ENCODE measurements around the gene PLA2G3.

The PLA2G3 gene

DNA sequence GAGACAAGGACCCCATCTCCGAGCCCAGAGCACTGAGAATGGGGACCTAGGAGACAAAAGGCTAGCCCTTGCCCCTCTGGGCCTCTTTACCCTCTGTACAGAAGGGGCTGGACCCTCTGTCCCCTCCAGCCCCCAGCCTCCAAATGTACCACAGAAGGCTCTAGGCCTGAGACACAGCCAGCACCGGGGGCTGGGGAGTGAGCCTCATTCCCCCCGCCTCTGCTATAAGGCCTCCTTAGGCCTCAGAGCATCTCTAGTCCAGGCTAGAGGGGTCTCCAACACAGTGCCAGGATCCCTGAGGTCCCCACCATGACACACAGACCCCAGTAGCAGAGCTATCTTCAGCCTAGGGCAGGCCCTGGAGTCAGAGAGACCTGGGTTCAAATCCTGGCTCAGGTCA lies 54.4 kb downstream of the PLA2G3 start:
- no peak for DNase-seq

DNA sequence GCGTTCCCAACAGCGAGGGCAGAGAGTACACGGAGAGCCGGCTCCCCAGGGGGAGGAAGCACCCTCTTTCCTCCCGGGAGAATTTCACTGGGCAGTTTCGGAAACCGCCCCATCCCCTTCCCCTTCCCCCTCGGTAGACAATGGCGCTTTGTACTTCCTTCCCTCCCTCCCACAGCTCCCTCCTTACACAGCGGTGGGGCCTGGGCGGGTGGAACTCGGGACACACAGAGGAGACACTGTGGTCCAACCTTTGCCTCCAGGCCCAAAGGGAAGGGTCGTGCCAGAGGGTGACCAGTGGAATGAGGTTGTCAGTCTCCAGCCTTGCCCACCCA lies 54.8 kb downstream of the PLA2G3 start:
- no peak for DNase-seq

DNA sequence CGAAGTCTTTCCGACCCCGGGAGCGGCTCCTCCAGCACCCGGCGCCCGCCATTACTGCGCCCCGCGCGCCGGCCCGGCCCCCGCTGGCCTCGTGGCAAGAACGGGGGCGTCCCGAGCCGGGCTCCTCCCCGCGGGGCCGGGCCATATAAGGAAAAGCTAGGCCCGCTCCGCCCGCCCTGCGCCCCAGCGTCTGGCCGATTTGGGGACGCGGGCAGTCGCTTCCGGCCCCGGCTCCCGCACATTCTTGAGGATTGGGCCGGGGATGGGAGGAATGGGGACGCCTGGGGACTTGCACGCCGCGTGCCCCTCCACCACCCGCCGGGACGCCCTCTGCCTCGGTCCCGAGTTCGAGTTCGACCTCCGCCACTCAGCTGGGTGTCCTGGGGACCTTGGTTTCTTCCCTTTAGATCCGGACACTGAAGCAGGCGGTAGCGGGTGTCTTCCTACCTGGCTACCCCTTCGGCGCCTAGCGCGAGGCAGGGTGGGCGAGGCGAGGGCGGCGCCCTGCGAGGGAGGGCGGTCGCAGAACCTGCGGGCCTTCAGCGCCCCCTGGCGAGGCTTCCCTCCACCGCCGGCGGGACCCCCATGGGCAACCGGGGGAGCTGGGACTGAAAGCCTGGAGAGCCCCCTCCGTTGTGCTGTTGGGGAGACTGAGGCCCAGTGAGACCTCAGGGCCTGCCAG lies 55.4 kb downstream of the PLA2G3 start:
- no peak for DNase-seq
